ENCODE measurements around the gene PAPSS1.

Gene PAPSS1

GRCh38 chr4:107578321-107578720 lies 141.7 kb downstream of the PAPSS1 start:
- H3K27ac ChIP-seq (replicated peaks): no peak overlapping the region
- no peak for DNase-seq (ENCODE audit: low read depth in 1 of 2, low spot score in 1 of 2)
- H3K4me3 ChIP-seq (replicated peaks; ENCODE audit: insufficient read depth, low read length): no peak overlapping the region
- H3K27me3 ChIP-seq (ENCODE audit: insufficient read depth, poor library complexity, severe bottlenecking): no peaks in the 10 kb centered on the region
- TF ChIP-seq GABPA (IDR thresholded peaks at IDR 0.05; ENCODE audit: low read depth): no peak
- TF ChIP-seq CTCF (IDR thresholded peaks at IDR 0.05; ENCODE audit: insufficient read depth, low read length): no peak
- TF ChIP-seq SPI1 (IDR thresholded peaks at IDR 0.05; ENCODE audit: borderline replicate concordance, low read depth): no peak
- no peak for TF ChIP-seq REST (IDR thresholded peaks at IDR 0.05; ENCODE audit: insufficient replicate concordance, low read depth)
- no peak for TF ChIP-seq POLR2AphosphoS5 (IDR thresholded peaks at IDR 0.05; ENCODE audit: low read depth)

GRCh38 chr4:107577743-107578142 lies 142.3 kb downstream of the PAPSS1 start:
- H3K27ac ChIP-seq (replicated peaks): no peak overlapping the region
- no peak for TF ChIP-seq SPI1 (IDR thresholded peaks at IDR 0.05; ENCODE audit: borderline replicate concordance, low read depth)
- no peak for TF ChIP-seq POLR2AphosphoS5 (IDR thresholded peaks at IDR 0.05; ENCODE audit: low read depth)
- no peak for TF ChIP-seq REST (IDR thresholded peaks at IDR 0.05; ENCODE audit: insufficient replicate concordance, low read depth)
- no peak for TF ChIP-seq GABPA (IDR thresholded peaks at IDR 0.05; ENCODE audit: low read depth)
- no peak for DNase-seq (ENCODE audit: low read depth in 1 of 2, low spot score in 1 of 2)
- no peaks in the 10 kb centered on the region for H3K27me3 ChIP-seq (ENCODE audit: insufficient read depth, poor library complexity, severe bottlenecking)
- H3K4me3 ChIP-seq (replicated peaks; ENCODE audit: insufficient read depth, low read length): no peak overlapping the region

- H3K27ac ChIP-seq (replicated peaks): no peak overlapping the region
- no peak overlapping the region for H3K4me3 ChIP-seq (replicated peaks; ENCODE audit: insufficient read depth, low read length)
- TF ChIP-seq GABPA (IDR thresholded peaks at IDR 0.05; ENCODE audit: low read depth): no peak
- TF ChIP-seq REST (IDR thresholded peaks at IDR 0.05; ENCODE audit: insufficient replicate concordance, low read depth): no peak
- no peak for TF ChIP-seq POLR2AphosphoS5 (IDR thresholded peaks at IDR 0.05; ENCODE audit: low read depth)
- no peak for TF ChIP-seq CTCF (IDR thresholded peaks at IDR 0.05; ENCODE audit: insufficient read depth, low read length)
- TF ChIP-seq SPI1 (IDR thresholded peaks at IDR 0.05; ENCODE audit: borderline replicate concordance, low read depth): no peak
- H3K27me3 ChIP-seq (ENCODE audit: insufficient read depth, poor library complexity, severe bottlenecking): no peaks in the 10 kb centered on the region
- no peak for DNase-seq (ENCODE audit: low read depth in 1 of 2, low spot score in 1 of 2)
Measured at GRCh38 chr4:107575243-107575642, 144.8 kb downstream of the PAPSS1 start.
